IgD-negative memory B cell (primary cell): ENCODE measurements around the gene SMARCA4. TPM values are rescaled to one million over a fixed set of nuclear protein-coding genes. Genes with fewer than 3 reads are reported as not detected.
A peak's percentile ranks its signal among the peaks of the same experiment; 100 is the strongest.
"Not testable (repeated sequence)": the region's sequence is repeated elsewhere in the genome, so short reads cannot be mapped to it uniquely, and the experiment has no call there.

ENCODE experiments used
- H3K27ac Mint-ChIP-seq, 3 donors: one replicate each; pipeline ENCODE4 v1.8.0; 2020 to 2022; ENCODE audit warnings: mild to moderate bottlenecking in 3 of 3, mixed read lengths in 3 of 3, moderate library complexity in 1 of 3
- H3K27me3 Mint-ChIP-seq: one replicate; pipeline ENCODE4 v1.8.0; 2021; ENCODE audit warnings: mixed read lengths
- H3K36me3 Mint-ChIP-seq: one replicate; pipeline ENCODE4 v1.8.0; 2020; ENCODE audit warnings: mild to moderate bottlenecking, mixed read lengths
- H3K4me1 Mint-ChIP-seq, 3 donors: one replicate each; pipeline ENCODE4 v1.8.0; 2020 to 2022; ENCODE audit warnings: mixed read lengths in 3 of 3, mild to moderate bottlenecking in 1 of 3
- H3K4me3 Mint-ChIP-seq, 4 donors: one replicate each; pipeline ENCODE4 v1.8.0; 2020 to 2022; ENCODE audit warnings: mild to moderate bottlenecking in 4 of 4, mixed read lengths in 4 of 4, moderate library complexity in 3 of 4
- H3K9me3 Mint-ChIP-seq, 3 donors: one replicate each; pipeline ENCODE4 v1.8.0; 2020 to 2021; ENCODE audit warnings: mixed read lengths in 3 of 3, mild to moderate bottlenecking in 1 of 3
- polyA plus RNA-seq: library from polyadenylated mRNA; unstranded; fragments of 300-500 nt; fragmentation: Illumina TruSeq; gene quantifications from one replicate; pipeline ENCODE4 v1.2.3, GENCODE V29; 2021

SMARCA4 gene
- polyA plus RNA-seq, 1 donor from 2014 or later: 18.5 TPM

DNA sequence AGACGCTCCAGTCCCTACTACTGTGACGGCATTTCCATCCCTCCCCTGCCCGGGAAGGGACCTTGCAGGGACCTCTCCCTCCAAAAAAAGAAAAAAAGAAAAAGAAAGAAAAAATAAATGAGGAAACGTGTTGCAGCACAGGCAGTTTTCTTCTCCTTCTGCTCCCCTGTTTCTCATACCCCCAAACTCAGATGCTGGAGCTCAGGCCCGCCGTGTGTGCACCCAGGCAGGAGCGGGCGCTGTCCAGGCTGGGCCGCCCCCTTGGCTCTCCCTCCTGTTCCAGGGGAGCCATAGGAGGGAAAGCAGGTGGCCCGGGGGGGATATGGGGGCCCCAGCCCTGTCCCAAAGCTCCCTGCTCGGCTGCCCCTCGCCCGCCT, 38.2 kb upstream of the SMARCA4 start:
- Mint-ChIP-seq H3K27ac (no peak overlapping the region), H3K9me3 (no peaks in the 10 kb centered on the region), H3K4me1 (peaks cover 0 to 6% (median 0%) of the 10 kb centered on the region in 3 donors), H3K4me3 (no peak overlapping the region), H3K36me3 (peaks cover 2% of the 10 kb centered on the region), H3K27me3 (no peaks in the 10 kb centered on the region)

- Mint-ChIP-seq H3K27me3 (no peaks in the 10 kb centered on the region), H3K9me3 (no peaks in the 10 kb centered on the region), H3K27ac (no peak overlapping the region), H3K4me1 (peaks cover 0 to 7% (median under 1%) of the 10 kb centered on the region in 3 donors), H3K36me3 (peaks cover 2% of the 10 kb centered on the region), H3K4me3 (no peak overlapping the region)
These were observed 37.3 kb upstream of the SMARCA4 start for GRCh38 chr19:10923260-10924112.

DNA sequence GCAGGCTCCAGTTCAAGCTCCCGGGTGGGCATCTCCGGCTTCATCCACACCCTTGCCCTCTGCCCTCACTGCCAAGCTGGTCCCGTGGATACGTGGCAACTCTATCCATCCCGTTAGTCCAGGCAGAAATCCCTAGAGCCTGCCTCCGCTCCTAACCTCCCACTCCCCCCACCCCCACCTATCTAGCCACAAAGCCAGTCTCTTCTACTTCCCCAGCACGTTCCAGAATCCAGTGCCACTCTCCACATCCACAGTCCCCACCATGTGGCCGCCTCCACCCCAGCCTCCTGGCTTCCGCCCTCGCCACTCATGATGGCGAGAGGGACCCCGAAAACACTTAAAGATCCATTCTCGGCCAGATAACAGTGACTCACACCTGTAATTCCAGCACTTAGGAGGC, 36.2 kb upstream of the SMARCA4 start:
- Mint-ChIP-seq H3K9me3 (no peaks in the 10 kb centered on the region), H3K4me3 (no peak overlapping the region), H3K36me3 (no peaks in the 10 kb centered on the region), H3K4me1 (peaks cover 0 to 10% (median 5%) of the 10 kb centered on the region in 3 donors), H3K27me3 (no peaks in the 10 kb centered on the region), H3K27ac (no peak overlapping the region)

DNA sequence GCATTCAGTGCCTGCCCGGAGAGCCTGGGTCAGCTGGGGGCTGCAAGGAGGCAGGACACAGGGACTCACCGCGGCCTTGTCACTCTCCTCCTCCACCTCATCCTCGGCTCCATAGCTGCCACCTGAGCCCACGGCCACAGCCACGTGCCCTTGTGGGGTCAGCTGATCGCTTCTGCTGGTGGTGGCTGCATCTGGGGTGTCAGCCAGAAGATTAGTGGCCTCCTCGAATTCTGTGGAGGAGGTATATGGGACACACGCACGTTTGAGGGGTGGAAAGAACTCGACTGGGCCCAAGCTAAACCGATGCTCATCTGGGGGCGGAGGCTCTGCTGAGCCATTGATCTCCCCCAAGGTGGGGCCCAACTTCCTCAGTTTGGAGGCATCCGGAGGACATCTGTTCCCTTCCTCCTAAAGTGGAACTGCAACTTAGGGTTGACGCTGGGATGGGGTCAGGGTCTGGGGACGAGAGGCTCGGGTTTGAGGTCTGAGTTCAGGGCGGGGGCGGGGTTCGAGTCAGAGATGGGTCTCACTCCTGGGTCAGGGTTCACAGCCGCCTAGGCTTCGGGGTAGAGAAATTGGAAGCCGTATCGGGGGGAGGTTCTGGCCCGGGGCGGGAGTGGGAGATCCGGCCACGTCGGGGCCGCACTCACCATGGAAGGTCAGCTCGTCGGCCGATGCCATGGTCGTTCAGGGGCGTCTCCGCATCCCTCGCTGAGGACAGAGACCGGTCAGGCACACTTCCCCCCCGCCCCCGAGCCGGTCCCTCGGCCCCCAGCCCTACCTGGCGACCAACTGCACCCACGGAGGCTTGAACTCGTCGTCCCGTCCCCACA, 32.9 kb upstream of the SMARCA4 start:
- H3K9me3 Mint-ChIP-seq: no peaks in the 10 kb centered on the region
- H3K4me3 Mint-ChIP-seq: peak overlapping the region; percentile 88 to 98 (median 94)
- H3K4me1 Mint-ChIP-seq: peaks cover 0 to 12% (median 11%) of the 10 kb centered on the region in 3 donors
- H3K27me3 Mint-ChIP-seq: no peaks in the 10 kb centered on the region
- H3K27ac Mint-ChIP-seq: peak overlapping the region; percentile 78 to 89 (median 86)
- H3K36me3 Mint-ChIP-seq: no peaks in the 10 kb centered on the region

GRCh38 chr19:10928563-10929401, 32.0 kb upstream of the SMARCA4 start, which contains the start of the genes TIMM29 and YIPF2:
Gene TIMM29, plus strand, starts transcription at chr19:10928811. Its CDS starts 12 bp downstream, at chr19:10928823.
Gene YIPF2, minus strand, starts transcription at chr19:10928639. Its CDS starts 229 bp downstream, at chr19:10928410.
- Mint-ChIP-seq H3K36me3 (no peaks in the 10 kb centered on the region), H3K9me3 (no peaks in the 10 kb centered on the region), H3K27ac (peak within 1 kb of the TSS; percentile 78 to 89 (median 86)), H3K4me1 (peaks cover 0 to 12% (median 11%) of the 10 kb centered on the region in 3 donors), H3K4me3 (peak within 1 kb of the TSS; percentile 88 to 98 (median 94)), H3K27me3 (no peaks in the 10 kb centered on the region)

DNA sequence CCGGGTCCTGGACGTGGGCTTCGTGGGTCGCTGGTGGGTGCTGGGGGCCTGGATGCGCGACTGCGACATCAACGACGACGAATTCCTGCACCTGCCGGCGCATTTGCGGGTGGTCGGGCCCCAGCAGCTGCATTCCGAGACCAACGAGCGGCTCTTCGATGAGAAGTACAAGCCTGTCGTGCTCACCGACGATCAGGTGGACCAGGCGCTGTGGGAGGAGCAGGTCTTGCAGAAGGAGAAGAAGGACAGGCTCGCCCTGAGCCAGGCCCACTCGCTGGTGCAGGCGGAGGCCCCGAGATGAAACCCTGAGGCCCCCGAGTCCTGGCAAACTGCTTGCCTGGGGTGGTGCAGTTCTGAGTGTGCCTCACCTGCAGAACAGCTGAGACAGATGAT, 31.4 kb upstream of the SMARCA4 start:
- no peaks in the 10 kb centered on the region for H3K27me3 Mint-ChIP-seq
- peaks cover 0 to 12% (median 11%) of the 10 kb centered on the region in 3 donors for H3K4me1 Mint-ChIP-seq
- no peaks in the 10 kb centered on the region for H3K36me3 Mint-ChIP-seq
- H3K4me3 Mint-ChIP-seq: peak overlapping the region; percentile 87 to 94 (median 88)
- H3K9me3 Mint-ChIP-seq: no peaks in the 10 kb centered on the region
- no peak overlapping the region for H3K27ac Mint-ChIP-seq

GRCh38 chr19:10935371-10936059, 25.3 kb upstream of the SMARCA4 start:
- Mint-ChIP-seq H3K27me3 (no peaks in the 10 kb centered on the region), H3K27ac (no peak overlapping the region), H3K4me3 (no peak overlapping the region), H3K4me1 (peaks cover 0 to 6% (median 2%) of the 10 kb centered on the region in 3 donors), H3K9me3 (no peaks in the 10 kb centered on the region), H3K36me3 (no peaks in the 10 kb centered on the region)

DNA sequence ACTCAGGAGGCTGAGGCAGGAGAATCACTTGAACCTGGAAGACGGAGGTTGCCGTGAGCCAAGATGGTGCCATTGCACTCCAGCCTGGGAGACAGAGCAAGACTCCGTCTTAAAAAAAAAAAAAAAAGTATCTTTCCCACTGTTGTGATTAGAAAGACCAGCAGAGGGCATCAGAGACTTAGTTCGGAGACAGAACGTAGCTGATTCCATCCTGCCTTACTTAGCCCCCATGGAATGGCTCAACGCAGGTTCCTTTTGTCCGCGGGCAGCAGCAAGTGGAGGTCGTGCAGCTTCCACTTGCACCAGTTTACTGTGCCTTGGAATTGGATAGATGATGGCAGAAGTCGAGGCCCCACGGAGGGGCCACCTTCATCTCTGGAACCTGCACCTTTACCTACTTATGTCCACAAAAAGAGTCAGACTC, 24.2 kb upstream of the SMARCA4 start:
- no peaks in the 10 kb centered on the region for H3K27me3 Mint-ChIP-seq
- H3K9me3 Mint-ChIP-seq: no peaks in the 10 kb centered on the region
- no peak overlapping the region for H3K4me3 Mint-ChIP-seq
- H3K36me3 Mint-ChIP-seq: no peaks in the 10 kb centered on the region
- H3K4me1 Mint-ChIP-seq: peaks cover 0 to 3% (median 2%) of the 10 kb centered on the region in 3 donors
- peak overlapping the region in 1 of 3 donors; percentile 80 for H3K27ac Mint-ChIP-seq

DNA sequence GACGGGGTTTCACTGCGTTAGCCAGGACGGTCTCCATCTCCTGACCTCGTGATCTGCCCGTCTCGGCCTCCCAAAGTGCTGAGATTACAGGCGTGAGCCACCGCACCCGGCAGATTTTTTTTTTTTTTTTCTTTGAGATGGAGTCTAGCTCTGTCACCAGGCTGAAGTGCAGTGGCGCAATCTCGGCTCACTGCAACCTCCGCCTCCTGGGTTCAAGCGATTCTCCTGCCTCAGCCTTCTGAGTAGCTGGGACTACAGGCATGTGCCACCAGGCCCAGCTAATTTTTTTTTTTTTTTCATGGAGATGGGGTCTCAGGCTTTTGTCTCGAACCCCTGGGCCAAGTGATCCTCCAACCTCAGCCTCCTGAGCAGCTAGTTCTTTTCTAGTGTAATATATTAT, 19.2 kb upstream of the SMARCA4 start:
- not testable (repeated sequence) for H3K9me3 Mint-ChIP-seq, H3K36me3 Mint-ChIP-seq, H3K4me1 Mint-ChIP-seq, H3K4me3 Mint-ChIP-seq, H3K27me3 Mint-ChIP-seq, H3K27ac Mint-ChIP-seq

DNA sequence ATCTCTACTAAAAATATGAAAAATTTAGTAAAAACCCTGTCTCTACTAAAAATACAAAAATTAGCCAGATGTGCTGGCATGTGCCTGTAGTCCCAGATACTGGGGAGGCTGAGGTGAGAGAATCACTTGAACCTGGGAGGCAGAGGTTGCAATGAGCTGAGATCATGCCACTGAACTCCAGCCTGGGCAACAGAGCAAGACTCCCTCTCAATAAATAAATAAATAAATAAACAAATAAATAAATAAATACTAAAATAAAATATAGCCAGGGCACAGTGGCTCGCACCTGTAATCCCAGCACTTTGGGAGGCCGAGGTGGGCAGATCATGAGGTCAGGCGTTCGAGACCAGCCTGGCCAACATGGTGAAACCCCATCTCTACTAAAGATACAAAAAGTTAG, 17.4 kb upstream of the SMARCA4 start:
- H3K4me3 Mint-ChIP-seq, H3K27ac Mint-ChIP-seq, H3K36me3 Mint-ChIP-seq, H3K9me3 Mint-ChIP-seq, H3K4me1 Mint-ChIP-seq, H3K27me3 Mint-ChIP-seq: not testable (repeated sequence)

DNA sequence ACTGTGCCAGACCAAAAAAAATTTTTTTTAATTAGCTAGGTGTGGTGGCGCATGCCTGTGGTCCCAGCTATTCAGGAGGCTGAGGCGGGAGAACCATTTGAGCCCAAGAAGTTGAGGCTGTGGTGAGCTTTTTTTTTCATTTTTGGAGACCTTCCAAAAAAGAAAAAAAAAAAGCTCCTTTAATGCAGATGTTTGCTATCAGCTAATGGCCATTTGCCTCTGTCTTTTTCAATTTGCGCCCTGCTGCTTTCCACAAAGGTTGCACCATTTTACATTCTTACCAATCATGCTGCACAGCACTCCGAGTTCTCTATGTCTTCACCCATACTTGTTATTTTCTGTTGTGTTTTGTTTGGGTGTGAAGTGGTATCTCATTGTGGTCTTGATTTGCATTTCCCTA, 15.6 kb upstream of the SMARCA4 start:
- no peaks in the 10 kb centered on the region for H3K36me3 Mint-ChIP-seq
- no peak overlapping the region for H3K4me3 Mint-ChIP-seq
- H3K4me1 Mint-ChIP-seq: peaks cover 0 to 6% (median 4%) of the 10 kb centered on the region in 3 donors
- no peaks in the 10 kb centered on the region for H3K27me3 Mint-ChIP-seq
- H3K9me3 Mint-ChIP-seq: no peaks in the 10 kb centered on the region
- H3K27ac Mint-ChIP-seq: no peak overlapping the region

GRCh38 chr19:10946958-10947657, 13.7 kb upstream of the SMARCA4 start:
- H3K4me3 Mint-ChIP-seq: peak overlapping the region in 1 of 4 donors; percentile 41
- H3K9me3 Mint-ChIP-seq: no peaks in the 10 kb centered on the region
- no peaks in the 10 kb centered on the region for H3K27me3 Mint-ChIP-seq
- H3K27ac Mint-ChIP-seq: no peak overlapping the region
- peaks cover 0 to 4% (median 1%) of the 10 kb centered on the region in 3 donors for H3K4me1 Mint-ChIP-seq
- H3K36me3 Mint-ChIP-seq: no peaks in the 10 kb centered on the region

GRCh38 chr19:10952809-10953208, 8.0 kb upstream of the SMARCA4 start:
- H3K27ac Mint-ChIP-seq: peak overlapping the region in 2 of 3 donors; percentile 25 to 47
- H3K4me1 Mint-ChIP-seq: peaks cover 0 to 5% (median 5%) of the 10 kb centered on the region in 3 donors
- H3K36me3 Mint-ChIP-seq: peaks cover 1% of the 10 kb centered on the region
- H3K9me3 Mint-ChIP-seq: no peaks in the 10 kb centered on the region
- H3K27me3 Mint-ChIP-seq: no peaks in the 10 kb centered on the region
- H3K4me3 Mint-ChIP-seq: no peak overlapping the region
